Kidney epithelial cell (primary cell): ENCODE data around the gene KBTBD4. TPM values are rescaled to one million over a fixed set of nuclear protein-coding genes. Genes with fewer than 3 reads are reported as not detected.

Experiments
- DNase-seq: peaks from one replicate; pipeline ENCODE4 v3.0.0-alpha.2; 2010; ENCODE audit warnings: low read depth
- H3K27me3 ChIP-seq: 2 replicates; pipeline ENCODE4 v1.6.0; 2011; ENCODE audit warnings: low read length; ENCODE audit not compliant: control insufficient read depth, insufficient read depth
- H3K36me3 ChIP-seq: 2 replicates; pipeline ENCODE4 v1.5.1; 2011; ENCODE audit warnings: low read length; ENCODE audit not compliant: control insufficient read depth, insufficient read depth
- H3K4me3 ChIP-seq: 2 replicates; pipeline ENCODE4 v1.5.1; 2011; ENCODE audit warnings: low read depth, mild to moderate bottlenecking, control low read depth, low read length
- CTCF ChIP-seq: IDR thresholded peaks from 2 replicates; pipeline ENCODE4 v1.5.1; 2011; ENCODE audit warnings: mild to moderate bottlenecking, moderate library complexity, low read length, control low read depth, inconsistent platforms; ENCODE audit not compliant: insufficient read depth, poor library complexity, severe bottlenecking
- total RNA-seq: library from RNA; depleted of rRNA; stranded (reverse); fragments of >200 nt; gene quantifications from 2 replicates; pipeline ENCODE4 v1.2.3, GENCODE V29; 2015

Gene KBTBD4
- total RNA-seq, 1 donor from 2014 or later = 19.6 TPM

- TF ChIP-seq CTCF = no peak
- Histone ChIP-seq H3K27me3 (peaks cover 52% of the 10 kb centered on the region), H3K4me3 (peak overlapping the region; percentile 28), H3K36me3 (no peaks in the 10 kb centered on the region)
- DNase-seq = no peak
These were observed 11.4 kb upstream of the KBTBD4 start for GRCh38 chr11:47589977-47590861.

DNA sequence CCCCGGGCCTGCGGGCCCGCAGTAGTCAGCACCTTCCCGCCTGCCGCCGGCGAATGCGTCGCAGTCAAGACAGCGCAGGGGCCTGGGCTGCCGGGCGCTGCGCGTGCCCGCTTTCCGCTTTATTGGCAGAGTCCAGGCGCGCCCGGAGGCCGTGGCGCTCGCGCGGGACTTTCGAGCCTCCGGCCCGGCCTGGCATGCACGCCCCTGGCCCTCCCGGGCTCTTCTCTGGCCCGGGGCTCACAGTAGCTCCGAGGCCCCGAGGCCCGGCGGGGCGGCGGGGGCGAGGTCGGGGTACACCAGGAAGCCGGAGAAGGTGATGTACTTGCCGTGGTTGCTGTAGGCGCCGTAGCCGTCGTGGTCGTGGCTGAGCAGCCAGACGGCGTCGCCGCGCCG lies 10.8 kb upstream of the KBTBD4 start:
- no peaks in the 10 kb centered on the region for H3K36me3 ChIP-seq
- H3K27me3 ChIP-seq = peaks cover 45% of the 10 kb centered on the region
- no peak for DNase-seq
- H3K4me3 ChIP-seq = peak overlapping the region; percentile 28
- no peak for TF ChIP-seq CTCF

GRCh38 chr11:47589118-47589517 lies 10.3 kb upstream of the KBTBD4 start:
- no peak for DNase-seq
- no peak for TF ChIP-seq CTCF
- H3K36me3 ChIP-seq = no peaks in the 10 kb centered on the region
- peaks cover 41% of the 10 kb centered on the region for H3K27me3 ChIP-seq
- H3K4me3 ChIP-seq = no peak overlapping the region

DNA sequence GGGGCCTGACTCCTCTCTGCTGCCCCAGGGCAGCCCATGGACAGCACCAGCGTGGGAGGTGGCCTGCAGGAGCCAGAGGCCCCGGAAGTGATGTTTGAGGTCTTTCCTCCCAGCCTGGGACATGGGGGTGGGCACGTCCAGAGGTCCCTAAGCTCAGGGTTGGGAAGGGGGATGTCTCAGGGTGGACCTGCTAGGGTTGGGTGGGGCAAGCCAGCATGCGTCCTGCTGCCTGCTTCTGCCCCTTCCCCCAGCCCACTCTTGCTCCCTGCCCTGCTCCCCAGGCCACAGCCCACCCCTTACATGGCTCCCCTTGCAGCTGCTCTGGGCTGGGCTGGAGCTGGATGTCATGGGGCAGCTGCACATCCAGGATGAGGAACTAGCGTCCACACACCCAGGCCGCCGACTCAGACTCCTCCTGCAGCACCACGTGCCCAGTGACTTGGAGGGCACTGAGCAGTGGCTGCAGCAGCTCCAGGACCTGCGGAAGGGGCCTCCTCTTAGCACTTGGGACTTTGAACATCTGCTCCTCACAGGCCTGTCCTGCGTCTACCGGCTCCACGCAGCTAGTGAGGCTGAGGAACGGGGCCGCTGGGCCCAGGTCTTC lies 9.1 kb upstream of the KBTBD4 start:
- Histone ChIP-seq H3K36me3 (no peaks in the 10 kb centered on the region), H3K4me3 (no peak overlapping the region), H3K27me3 (peaks cover 28% of the 10 kb centered on the region)
- no peak for TF ChIP-seq CTCF
- no peak for DNase-seq

DNA sequence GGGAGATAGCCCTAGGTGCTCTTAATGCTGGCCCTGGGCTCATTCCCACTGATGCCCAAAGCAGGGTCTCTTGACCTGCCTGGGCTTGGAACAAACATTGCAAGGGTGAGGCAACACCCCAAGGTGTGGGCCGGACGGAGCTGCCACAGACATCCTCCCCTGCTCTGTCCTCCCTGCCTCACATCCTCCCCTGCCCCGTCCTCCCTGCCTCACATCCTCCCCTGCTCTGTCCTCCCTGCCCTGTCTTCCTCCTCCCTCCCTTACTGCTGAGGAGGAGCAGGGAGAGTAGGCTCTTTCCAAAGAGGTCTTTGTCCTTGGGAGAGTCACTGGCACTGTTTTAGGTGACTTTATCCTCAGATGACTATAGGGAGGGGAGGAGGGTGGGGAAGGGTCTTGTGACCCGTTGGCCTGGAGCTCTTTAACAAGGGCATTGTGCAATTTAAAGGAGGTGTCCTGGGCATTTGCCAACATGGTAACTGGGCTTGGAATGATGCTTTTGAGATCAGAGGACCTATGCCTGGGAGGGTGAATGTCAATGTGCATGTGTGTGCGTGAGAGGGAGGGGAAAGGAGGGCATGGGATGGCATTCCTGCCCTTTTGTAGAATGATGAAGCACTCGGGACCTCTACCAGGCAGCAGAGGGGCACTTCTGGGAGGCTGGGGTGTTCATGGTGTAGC lies 8.4 kb upstream of the KBTBD4 start:
- Histone ChIP-seq H3K4me3 (no peak overlapping the region), H3K36me3 (no peaks in the 10 kb centered on the region), H3K27me3 (peaks cover 21% of the 10 kb centered on the region)
- no peak for DNase-seq
- no peak for TF ChIP-seq CTCF
